Mammary epithelial cell (primary cell): ENCODE results near the gene HSD17B4.

Source experiments
- EZH2 ChIP-seq: IDR thresholded peaks from 2 replicates; pipeline ENCODE4 v1.6.1; 2012; ENCODE audit warnings: low read length, inconsistent platforms, borderline replicate concordance
- TF ChIP-seq, protein P1 (sequence below), 2 donors: IDR thresholded peaks in 1 of 2; conservative IDR thresholded peaks in 1 of 2; 2 replicates each; pipeline ENCODE4 v1.5.1; 2011 to 2012; ENCODE audit warnings: inconsistent platforms in 2 of 2, low read length in 2 of 2, mild to moderate bottlenecking in 2 of 2, control low read depth in 1 of 2, low read depth in 1 of 2; ENCODE audit not compliant: insufficient read depth in 1 of 2; ENCODE audit errors: extremely low read depth in 1 of 2

- TF ChIP-seq, protein P1, sequence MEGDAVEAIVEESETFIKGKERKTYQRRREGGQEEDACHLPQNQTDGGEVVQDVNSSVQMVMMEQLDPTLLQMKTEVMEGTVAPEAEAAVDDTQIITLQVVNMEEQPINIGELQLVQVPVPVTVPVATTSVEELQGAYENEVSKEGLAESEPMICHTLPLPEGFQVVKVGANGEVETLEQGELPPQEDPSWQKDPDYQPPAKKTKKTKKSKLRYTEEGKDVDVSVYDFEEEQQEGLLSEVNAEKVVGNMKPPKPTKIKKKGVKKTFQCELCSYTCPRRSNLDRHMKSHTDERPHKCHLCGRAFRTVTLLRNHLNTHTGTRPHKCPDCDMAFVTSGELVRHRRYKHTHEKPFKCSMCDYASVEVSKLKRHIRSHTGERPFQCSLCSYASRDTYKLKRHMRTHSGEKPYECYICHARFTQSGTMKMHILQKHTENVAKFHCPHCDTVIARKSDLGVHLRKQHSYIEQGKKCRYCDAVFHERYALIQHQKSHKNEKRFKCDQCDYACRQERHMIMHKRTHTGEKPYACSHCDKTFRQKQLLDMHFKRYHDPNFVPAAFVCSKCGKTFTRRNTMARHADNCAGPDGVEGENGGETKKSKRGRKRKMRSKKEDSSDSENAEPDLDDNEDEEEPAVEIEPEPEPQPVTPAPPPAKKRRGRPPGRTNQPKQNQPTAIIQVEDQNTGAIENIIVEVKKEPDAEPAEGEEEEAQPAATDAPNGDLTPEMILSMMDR (conservative IDR thresholded peaks at IDR 0.05 in 1 of 2, IDR thresholded peaks at IDR 0.05 in 1 of 2; ENCODE audit: extremely low read depth in 1 of 2, insufficient read depth in 1 of 2, low read depth in 1 of 2, low read length in 2 of 2), result no peak
- TF ChIP-seq EZH2, result no peak
Measured at GRCh38 chr5:119582987-119583386, 130.7 kb downstream of the HSD17B4 start.
